ENCODE measurements around the gene ACTR8.

ACTR8 gene

DNA sequence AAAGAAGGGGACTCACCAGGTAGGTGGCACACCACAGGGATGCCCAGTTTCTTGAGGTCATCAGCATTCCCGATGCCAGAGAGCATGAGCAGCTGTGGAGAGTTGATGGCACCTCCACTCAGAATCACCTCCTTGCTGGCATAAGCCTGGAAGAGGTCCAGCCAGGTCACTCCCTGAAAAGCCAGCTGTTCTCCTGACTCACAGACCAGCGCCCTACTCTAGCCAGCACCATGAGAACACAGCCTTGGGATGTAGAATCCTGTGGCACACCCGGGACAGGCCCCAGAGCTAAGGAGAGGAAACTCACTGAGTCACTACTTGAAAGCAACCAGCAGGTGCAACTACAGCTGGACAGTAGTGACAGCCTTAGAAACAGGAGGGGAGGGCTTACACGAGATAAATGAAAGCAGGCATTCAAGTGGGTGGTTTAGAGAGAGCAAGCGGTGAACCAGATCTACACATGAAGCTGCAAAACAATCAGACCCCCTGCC, 60.3 kb downstream of the ACTR8 start:
- Histone ChIP-seq H3F3A (ENCODE audit: insufficient read depth, low read length) (no peaks in the 10 kb centered on the region), H3K9ac (ENCODE audit: low read length) (no peak overlapping the region), H3K9me3 (replicated peaks; ENCODE audit: insufficient read depth, low read length) (no peaks in the 10 kb centered on the region), H3K4me1 (ENCODE audit: low read length) (no peaks in the 10 kb centered on the region), H3K36me3 (replicated peaks; ENCODE audit: insufficient read depth, low read length) (no peaks in the 10 kb centered on the region), H3K9me2 (replicated peaks; ENCODE audit: insufficient read depth, low read length) (no peaks in the 10 kb centered on the region), H3K4me2 (ENCODE audit: low read depth, low read length) (no peak overlapping the region), H3K27ac (ENCODE audit: low read length) (no peak overlapping the region), H4K20me1 (ENCODE audit: insufficient read depth, low read length) (no peaks in the 10 kb centered on the region), H3K79me2 (ENCODE audit: low read length) (no peaks in the 10 kb centered on the region), H3K4me3 (ENCODE audit: low read length) (no peak overlapping the region), H2AFZ (ENCODE audit: low read length) (no peak overlapping the region), H3K27me3 (replicated peaks; ENCODE audit: insufficient read depth, low read length) (no peaks in the 10 kb centered on the region)
- TF ChIP-seq EZH2 (optimal IDR thresholded peaks at IDR 0.05; ENCODE audit: low read depth, low read length) (no peak), EZH2phosphoT487 (IDR thresholded peaks at IDR 0.05; ENCODE audit: low read length) (no peak)
- no peak for DNase-seq

DNA sequence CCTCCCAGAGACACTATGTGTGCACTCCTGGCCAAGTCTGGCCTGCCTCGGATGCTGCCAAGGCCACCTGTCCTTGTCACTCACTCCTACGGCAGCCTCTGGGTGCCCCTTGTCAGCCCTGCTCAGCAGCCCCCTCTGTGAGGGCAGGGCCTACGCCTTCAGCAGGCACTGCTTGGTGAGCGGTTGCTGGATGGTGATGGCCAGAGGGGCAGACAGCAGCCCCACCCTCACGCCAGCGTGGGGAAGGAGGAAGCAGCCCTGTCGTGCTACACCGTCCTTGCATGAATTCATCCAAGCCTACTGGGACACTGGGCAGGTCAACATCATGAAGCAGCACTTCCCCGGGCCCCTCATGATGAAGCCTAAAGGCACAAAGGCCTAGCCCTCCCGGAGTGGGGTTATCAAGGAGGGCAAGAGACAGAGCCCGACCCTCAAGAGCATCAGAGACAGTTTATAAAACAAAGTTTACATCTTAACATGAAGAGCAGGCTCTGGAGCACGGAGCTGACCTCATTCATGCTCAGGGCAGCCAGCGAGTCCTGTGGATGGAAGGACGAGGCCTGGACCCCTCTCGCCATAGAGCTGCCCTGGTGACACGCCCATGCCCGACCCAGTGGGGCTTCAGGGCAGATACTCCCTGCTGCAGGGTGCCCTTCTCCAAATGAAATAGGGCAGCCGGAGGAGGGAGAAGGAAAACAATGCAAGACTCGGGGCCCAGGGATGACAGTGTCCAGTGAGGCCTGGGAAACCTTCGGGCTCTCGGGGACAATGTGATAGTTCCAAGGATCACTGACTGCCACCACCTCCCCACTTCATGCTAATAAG, 61.0 kb downstream of the ACTR8 start:
- H3K4me1 ChIP-seq (ENCODE audit: low read length): no peaks in the 10 kb centered on the region
- H2AFZ ChIP-seq (ENCODE audit: low read length): no peak overlapping the region
- no peaks in the 10 kb centered on the region for H4K20me1 ChIP-seq (ENCODE audit: insufficient read depth, low read length)
- H3K79me2 ChIP-seq (ENCODE audit: low read length): no peaks in the 10 kb centered on the region
- no peaks in the 10 kb centered on the region for H3K9me3 ChIP-seq (replicated peaks; ENCODE audit: insufficient read depth, low read length)
- no peak overlapping the region for H3K27ac ChIP-seq (ENCODE audit: low read length)
- no peaks in the 10 kb centered on the region for H3K36me3 ChIP-seq (replicated peaks; ENCODE audit: insufficient read depth, low read length)
- TF ChIP-seq EZH2 (optimal IDR thresholded peaks at IDR 0.05; ENCODE audit: low read depth, low read length) (no peak), CTCF (IDR thresholded peaks at IDR 0.05; ENCODE audit: low read length) (no peak), EZH2phosphoT487 (IDR thresholded peaks at IDR 0.05; ENCODE audit: low read length) (no peak)
- no peaks in the 10 kb centered on the region for H3K9me2 ChIP-seq (replicated peaks; ENCODE audit: insufficient read depth, low read length)
- H3K4me3 ChIP-seq (ENCODE audit: low read length): no peak overlapping the region
- H3K4me2 ChIP-seq (ENCODE audit: low read depth, low read length): no peak overlapping the region
- no peaks in the 10 kb centered on the region for H3K27me3 ChIP-seq (replicated peaks; ENCODE audit: insufficient read depth, low read length)
- no peaks in the 10 kb centered on the region for H3F3A ChIP-seq (ENCODE audit: insufficient read depth, low read length)
- no peak overlapping the region for H3K9ac ChIP-seq (ENCODE audit: low read length)
- DNase-seq: no peak

DNA sequence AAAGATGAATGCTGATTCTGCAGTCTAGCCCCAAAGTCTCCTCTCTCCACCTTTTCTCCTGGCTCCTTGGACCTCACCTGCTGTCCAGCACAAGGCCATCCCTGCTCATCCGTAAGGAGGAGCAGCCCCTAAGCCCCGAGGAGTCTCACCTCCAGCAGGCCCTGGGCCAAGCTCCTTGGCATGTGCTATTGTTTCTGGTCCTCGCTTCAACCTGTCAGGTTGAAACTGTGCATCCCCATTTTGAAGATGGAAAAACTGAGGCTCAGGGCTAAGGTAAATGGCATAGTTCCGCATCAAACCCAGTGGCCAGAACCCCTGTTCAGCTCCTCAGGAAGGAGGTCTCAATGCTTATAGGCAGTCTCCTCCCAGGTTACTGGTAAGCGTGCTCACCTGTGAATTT, 61.9 kb downstream of the ACTR8 start:
- Histone ChIP-seq H3K4me2 (ENCODE audit: low read depth, low read length) (no peak overlapping the region), H3F3A (ENCODE audit: insufficient read depth, low read length) (no peaks in the 10 kb centered on the region), H3K4me1 (ENCODE audit: low read length) (no peaks in the 10 kb centered on the region), H3K27me3 (replicated peaks; ENCODE audit: insufficient read depth, low read length) (no peaks in the 10 kb centered on the region), H3K9me2 (replicated peaks; ENCODE audit: insufficient read depth, low read length) (no peaks in the 10 kb centered on the region), H4K20me1 (ENCODE audit: insufficient read depth, low read length) (no peaks in the 10 kb centered on the region), H3K4me3 (ENCODE audit: low read length) (no peak overlapping the region), H3K36me3 (replicated peaks; ENCODE audit: insufficient read depth, low read length) (no peaks in the 10 kb centered on the region), H3K9ac (ENCODE audit: low read length) (no peak overlapping the region), H3K79me2 (ENCODE audit: low read length) (no peaks in the 10 kb centered on the region), H3K9me3 (replicated peaks; ENCODE audit: insufficient read depth, low read length) (no peaks in the 10 kb centered on the region), H2AFZ (ENCODE audit: low read length) (no peak overlapping the region), H3K27ac (ENCODE audit: low read length) (no peak overlapping the region)
- DNase-seq: no peak
- no peak for TF ChIP-seq CTCF (IDR thresholded peaks at IDR 0.05; ENCODE audit: low read length)
- TF ChIP-seq EZH2phosphoT487 (IDR thresholded peaks at IDR 0.05; ENCODE audit: low read length): no peak
- TF ChIP-seq EZH2 (optimal IDR thresholded peaks at IDR 0.05; ENCODE audit: low read depth, low read length): no peak

All from MM.1S (cell line).